Dermis blood vessel endothelial cell (primary cell): Measurements from ENCODE around the gene ZNF350. TPM values are rescaled to one million over a fixed set of nuclear protein-coding genes. Genes with fewer than 3 reads are reported as not detected.
"Not testable (repeated sequence)": the region's sequence is repeated elsewhere in the genome, so short reads cannot be mapped to it uniquely, and the experiment has no call there.

Experiments
- DNase-seq: peaks from one replicate; pipeline ENCODE4 v3.0.0; 2010
- total RNA-seq: library from RNA; depleted of rRNA; stranded (reverse); fragments of >200 nt; gene quantifications from 2 replicates; pipeline ENCODE4 v1.2.3, GENCODE V29; 2014

The ZNF350 gene
- 11.2 and 14.8 TPM in 2 replicates for total RNA-seq

DNA sequence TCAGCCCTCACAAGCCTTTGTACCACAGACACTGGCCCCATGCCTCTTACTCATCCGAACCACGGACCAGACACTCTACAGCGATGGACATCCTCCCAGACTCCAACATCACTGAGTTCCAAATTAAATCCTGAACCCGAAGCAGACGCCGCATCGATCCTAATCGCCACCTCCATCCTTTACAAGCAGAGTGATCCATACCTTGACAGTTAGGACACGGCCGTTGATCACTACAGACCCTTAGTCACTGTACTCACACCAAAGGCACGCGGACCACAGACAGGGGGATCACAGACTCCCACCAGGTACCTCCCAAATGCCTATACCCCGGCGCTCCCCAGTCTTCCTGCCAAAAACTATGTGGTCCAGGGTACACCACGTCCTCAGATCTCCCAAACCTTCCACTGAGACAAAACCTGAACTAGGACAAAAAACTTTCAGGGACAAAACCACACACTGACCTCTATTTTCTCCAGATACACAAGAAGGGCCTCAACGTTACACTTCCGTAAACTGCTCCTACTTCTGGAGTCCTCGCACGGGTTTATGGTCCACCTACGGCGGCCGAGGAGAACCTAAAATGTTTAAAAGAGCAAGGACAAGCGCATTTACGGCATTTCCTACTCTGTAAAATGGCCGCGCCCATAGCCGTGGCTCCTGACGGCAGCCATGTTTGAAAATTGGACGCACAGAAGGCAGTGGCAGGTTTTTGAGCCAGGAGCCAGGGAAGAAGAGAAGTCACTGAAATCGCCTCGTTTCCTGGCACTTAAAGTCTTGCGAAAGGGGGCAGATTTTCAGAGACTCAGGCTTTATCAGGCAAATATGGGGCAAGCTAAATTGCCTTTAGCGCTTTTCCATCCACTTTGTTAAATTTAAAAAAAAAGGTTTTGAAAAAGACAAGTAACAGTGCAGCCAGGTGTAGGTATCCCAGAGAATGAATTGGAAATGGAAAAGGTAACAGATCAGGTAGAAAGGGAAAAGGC, at the start of gene ZNF350:
ZNF350 (minus strand) TSS at position 532 of the 983 bp plus-strand sequence. CDS start 12,480 bp downstream, outside the sequence.
- DNase-seq: peak; percentile 98

DNA sequence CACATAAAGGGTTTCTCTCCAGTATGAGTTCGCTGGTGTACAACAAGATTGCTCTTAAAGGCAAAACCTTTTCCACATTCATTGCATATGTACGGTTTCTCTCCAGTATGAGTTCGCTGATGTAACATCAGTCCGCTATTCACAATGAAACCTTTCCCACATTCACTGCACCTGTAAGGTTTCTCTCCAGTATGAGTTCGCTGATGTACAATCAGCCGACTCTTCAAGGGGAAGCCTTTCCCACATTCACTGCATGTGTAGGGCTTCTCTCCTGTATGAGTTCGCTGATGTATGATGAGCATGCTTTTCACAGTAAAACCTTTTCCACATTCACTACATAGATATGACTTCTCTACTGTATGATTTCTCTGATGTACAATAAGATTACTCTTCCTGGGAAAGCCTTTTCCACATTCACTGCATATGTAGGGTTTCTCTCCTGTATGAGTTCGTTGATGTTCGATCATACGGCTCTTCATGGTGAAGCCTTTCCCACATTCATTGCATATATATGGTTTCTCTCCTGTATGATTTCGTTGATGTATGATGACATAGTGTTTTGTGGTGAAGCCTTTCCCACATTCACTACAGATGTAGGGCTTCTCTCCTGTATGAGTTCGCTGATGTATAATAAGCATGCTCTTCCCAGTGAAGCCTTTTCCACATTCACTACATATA, 47.5 kb upstream of the ZNF350 start:
- DNase-seq: no peak

DNA sequence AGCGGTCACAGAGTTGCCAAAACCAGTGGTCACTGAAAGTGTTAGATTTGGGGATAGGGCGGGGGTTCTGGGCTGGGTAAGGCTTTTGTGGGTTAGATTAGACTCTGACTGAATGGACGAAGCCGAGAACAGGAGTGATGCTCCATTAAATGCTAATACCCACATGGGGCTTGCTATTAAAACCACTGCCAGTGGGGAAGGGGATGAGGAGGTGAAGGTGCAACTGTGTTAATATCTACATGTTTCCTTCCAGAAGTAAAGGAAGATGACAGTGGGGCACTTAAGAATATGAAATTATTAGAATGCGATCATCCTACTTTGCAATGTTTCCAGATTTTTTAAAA, 42.1 kb upstream of the ZNF350 start:
- no peak for DNase-seq

DNA sequence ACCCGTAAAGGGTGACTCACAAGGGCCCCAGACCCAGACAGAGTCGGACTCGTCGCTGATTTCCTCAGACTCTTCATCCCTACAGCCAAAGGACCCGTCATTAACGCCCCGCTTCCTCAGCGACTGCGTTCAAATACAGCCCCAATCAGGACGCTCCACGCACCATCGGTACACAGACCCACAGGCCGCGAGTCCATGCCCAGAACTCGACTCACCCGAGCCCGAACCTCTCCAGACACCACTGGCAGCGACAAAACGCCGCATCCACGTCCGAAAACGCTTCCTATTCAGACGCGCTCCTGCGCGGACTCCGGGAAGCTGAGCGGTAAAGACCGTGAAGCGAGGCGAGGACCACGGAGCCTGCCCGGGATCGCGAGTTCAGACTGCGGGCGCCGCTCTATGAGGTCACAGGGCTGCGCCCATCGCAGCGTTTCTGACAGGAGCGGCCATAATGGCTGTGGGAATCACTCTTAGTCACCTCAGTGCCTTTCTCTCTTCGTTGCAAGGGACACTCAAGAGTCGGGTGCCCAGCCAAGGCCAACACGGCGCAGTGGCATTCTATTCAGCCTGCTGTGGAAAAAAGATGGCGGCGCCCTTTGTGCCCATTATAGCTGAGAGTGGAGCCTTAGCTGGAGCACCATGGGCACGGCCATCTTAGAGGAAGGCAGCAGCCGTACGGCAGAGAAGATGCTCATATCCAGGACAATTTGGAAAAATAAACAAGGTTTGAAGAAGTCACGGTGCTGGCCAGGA, 41.6 kb upstream of the ZNF350 start, which contains the start of gene ZNF614:
ZNF614 (minus strand) TSS at position 353 of the 753 bp plus-strand sequence. CDS start 2,634 bp downstream, outside the sequence.
- peak; percentile 91 for DNase-seq

DNA sequence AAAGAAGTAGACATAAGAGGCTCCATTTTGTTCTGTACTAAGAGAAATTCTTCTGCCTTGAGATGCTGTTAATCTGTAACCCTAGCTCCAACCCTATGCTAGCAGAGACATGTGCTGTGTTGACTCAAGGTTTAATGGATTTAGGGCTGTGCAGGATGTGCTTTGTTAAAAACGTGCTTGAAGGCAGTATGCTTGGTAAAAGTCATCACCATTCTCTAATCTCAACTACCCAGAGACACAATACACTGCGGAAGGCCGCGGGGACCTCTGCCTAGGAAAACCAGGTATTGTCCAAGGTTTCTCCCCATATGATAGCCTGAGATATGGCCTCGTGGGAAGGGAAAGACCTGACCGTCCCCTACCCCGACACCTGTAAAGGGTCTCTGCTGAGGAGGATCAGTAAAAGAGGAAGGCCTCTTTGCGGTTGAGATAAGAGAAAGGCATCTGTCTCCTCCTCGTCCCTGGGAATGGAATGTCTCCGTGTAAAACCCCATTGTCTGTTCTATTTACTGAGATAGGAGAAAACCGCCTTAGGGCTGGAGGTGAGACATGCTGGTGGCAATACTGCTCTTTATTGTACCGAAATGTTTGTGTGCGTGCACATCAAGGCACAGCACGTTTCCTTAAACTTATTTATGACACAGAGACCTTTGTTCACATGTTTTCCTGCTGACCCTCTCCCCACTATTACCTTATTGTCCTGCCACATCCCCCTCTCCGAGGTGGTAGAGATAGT, 39.8 kb upstream of the ZNF350 start:
- DNase-seq: not testable (repeated sequence)

DNA sequence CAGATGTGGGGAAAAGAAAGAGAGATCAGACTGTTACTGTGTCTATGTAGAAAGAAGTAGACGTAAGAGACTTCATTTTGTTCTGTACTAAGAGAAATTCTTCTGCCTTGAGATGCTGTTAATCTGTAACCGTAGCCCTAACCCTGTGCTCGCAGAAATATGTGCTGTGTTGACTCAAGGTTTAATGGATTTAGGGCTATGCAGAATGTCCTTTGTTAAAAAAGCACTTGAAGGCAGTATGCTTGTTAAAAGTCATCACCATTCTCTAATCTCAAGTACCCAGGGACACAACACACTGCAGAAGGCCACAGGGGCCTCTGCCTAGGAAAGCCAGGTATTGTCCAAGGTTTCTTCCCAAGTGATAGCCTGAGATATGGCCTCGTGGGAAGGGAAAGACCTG, 37.8 kb upstream of the ZNF350 start:
- DNase-seq: not testable (repeated sequence)

DNA sequence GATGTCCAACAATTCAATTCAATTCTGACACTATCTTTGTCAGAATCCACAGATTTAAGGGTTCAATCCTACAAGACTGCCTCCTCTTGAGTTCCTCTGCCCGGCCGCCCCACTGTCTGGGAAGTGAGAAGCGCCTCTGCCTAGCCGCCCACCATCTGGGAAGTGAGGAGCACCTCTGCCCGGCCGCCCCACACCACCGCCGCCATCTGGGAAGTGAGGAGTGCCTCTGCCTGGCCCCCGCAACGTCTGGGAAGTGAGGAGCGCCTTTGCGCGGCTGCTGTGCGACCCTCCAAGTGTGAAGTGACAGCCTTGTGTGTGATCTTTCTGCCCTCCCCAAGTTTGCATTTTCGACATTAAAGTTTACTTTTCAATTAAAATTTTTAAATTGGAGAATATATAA, 35.6 kb upstream of the ZNF350 start:
- no peak for DNase-seq

DNA sequence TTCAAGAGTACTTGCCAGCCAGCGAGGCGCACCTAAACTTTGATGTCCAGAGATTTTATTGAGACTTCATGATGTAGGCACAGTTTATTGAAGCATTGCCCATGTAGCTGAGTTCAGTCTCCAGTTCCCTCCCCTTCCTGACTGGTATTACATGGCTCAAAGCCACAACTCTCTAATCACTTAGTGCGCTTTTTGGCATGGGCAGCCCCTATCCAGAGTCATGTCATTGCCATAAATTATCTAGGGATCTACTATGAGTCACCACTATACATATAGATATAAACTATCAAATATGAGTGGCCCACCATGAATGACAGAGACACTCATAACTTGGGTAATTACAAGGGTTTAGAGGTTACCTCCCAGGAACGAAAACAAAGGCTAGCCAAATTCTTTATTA, 33.9 kb upstream of the ZNF350 start:
- no peak for DNase-seq

DNA sequence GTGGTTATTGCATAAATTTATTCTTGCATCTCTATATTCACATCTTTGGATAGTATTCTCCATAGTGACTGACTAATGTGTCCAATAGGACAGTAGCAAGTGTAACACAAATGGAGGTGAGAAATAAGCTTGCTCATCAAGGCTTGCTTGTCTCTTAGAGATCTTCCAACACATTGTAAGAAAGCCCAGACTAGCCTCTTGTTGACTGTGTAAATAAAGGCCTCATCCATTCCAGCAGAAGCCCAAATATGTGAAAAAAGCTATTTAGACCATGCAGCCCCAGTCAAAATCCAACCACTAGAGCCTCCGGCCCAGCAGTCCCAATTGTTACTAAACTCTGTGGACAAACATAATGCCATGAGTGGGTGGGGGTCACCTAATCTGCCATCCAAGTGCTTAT, 24.0 kb upstream of the ZNF350 start:
- no peak for DNase-seq

DNA sequence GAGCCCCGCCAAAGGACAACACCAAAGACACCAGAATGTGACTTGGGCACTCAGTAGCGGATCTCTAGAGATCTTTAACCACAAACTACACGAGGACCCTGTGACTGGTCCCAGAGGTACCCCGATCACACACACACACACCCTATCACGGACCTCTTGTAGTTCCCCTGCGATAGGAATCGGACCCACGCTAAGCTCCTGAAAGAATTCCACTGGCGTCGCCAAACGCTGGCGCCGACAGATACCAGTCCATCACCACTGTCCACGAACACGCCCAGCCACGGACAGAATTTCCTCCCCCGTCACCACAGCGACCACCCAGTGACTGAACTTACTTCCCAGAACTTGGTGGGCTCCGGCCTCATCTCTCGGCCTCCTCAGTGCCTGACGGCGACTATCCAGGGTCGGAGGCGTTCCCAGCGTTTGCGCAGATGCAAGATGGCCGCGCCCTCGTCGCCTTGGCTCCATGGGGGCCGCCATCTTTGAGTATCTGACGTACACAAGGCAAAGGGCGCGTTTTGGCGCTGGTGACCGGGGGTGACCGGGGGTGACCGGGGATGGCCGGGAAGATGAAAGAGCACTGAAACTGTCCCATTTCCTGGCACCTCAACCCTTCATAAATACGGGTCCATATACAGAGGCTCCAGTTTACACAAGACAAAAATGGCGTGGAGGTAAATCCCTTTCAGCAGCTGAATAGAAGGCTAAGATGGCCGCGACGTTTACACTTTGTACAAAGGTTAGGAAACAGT, 21.3 kb upstream of the ZNF350 start, which contains the start of gene ZNF615:
ZNF615 (minus strand) TSS at position 406 of the 752 bp plus-strand sequence. CDS start 4,500 bp downstream, outside the sequence.
- DNase-seq: peak; percentile 93

DNA sequence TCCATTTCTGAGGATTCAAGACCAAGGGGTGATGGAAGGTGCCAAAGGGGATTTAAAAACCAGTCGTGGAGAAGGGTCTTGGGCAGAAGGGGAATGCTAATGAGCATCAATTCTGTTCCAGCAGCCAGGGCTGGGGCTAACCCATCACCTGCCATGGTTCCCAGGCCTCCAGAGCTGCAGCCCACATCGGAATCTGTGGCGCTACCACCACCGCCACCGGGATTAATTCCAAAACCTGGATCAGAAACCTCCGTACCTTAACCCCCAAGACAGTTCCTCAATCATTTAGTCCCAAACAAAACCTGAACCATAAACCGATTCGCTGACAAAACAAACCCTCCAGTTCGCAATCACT, 20.8 kb upstream of the ZNF350 start:
- DNase-seq: peak; percentile 18

DNA sequence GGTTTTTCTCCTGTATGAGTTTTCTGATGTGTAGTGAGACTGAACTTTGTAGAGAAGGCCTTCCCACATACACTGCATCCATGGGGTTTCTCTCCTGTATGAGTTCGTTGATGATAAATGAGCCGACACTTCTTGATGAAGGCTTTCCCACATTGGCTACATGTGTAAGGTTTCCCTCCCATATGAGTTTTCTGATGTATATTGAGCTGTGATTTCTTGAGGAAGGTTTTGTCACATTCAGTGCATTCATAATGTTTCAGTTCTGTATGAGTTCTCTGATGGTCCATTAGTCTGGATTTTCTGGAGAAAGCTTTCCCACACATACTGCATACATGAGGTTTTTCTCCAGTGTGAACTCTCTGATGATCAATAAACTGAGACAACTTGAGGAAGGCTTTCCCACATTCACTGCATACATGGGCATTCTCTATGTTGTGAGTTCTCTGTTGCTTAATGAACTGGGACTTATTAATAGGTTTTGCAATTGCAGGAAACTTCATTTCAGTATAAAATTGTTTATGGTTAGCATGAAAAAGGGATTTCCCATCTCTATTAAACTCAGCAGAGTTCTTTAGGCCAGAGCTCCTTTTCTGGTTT, 7.5 kb upstream of the ZNF350 start:
- DNase-seq: no peak

DNA sequence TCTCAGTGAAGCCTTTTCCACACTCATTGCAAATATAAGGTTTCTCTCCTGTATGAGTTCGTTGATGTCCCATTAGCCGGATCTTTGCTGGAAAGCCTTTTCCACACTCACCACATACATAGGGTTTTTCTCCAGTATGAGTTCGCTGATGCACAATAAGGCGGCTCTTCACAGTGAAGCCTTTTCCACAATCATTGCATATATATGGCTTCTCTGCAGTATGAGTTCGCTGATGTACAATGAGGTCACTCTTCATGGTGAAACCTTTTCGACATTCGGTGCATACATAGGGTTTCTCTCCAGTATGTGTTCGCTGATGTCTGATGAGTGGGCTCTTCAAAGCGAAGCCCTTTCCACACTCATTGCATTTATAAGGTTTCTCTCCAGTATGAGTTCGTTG, 6.8 kb upstream of the ZNF350 start:
- DNase-seq: no peak

DNA sequence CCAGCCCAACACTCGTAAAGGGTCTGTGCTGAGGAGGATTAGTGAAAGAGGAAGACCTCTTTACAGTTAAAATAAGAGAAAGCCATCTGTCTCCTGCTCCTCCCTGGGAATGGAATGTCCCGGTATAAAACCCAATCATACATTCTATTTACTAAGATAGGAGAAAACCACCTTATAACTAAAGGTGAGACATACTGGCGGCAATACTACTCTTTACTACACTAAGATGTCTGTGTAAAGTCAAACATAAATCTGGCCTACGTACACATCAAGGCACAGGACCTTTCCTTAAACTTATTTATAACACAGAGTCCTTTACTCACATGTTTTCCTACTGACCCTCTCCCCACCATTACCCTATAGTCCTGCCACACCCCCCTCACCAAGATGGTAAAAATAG, 3.3 kb downstream of the ZNF350 start:
- no peak for DNase-seq

DNA sequence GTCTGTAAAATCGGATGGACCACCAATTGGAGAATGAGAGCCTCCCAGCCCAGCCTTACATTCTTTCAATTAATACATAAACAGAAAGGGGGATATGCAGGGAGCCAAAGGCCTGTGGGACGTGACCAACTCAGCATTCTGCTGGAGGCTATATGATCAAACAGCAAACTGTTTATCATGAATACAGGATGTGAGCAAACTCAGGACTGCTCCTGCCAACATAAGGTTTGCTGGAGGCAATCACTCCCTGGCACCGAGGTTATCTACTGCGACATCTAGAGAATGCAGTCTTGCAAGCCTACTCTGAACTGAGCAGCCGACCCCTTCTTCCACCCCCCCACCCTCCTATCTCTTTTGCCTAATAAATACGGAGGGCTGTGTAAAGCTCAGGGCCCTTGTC, 5.7 kb downstream of the ZNF350 start:
- DNase-seq: not testable (repeated sequence)

DNA sequence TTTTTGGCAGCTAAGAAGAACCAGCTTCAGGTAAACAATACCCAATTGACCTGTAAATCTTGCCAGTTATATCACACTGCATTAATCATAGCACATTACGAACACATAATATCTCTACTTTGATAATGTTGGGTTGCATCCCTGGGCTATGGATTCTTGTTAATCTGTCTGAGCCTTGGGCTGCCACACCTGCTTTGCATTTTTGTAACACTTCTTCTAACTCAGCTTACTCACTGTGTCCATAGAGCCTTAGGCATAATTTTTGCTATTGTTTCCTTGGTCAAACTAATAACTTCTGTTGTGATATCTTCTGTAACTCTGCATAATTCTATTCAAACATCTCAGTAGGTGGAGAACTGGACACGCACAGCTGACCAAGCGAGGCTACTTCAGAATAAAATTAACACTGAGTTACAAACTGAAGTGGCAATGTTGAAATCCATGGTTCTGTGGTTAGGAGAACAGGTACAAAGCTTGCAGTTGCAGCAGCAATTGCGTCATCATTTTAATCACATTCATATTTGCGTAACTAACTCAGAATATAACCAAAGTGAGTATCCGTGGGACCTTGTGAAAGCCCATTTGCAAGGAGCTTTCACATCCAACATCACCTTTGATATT, 6.4 kb downstream of the ZNF350 start:
- DNase-seq: no peak

DNA sequence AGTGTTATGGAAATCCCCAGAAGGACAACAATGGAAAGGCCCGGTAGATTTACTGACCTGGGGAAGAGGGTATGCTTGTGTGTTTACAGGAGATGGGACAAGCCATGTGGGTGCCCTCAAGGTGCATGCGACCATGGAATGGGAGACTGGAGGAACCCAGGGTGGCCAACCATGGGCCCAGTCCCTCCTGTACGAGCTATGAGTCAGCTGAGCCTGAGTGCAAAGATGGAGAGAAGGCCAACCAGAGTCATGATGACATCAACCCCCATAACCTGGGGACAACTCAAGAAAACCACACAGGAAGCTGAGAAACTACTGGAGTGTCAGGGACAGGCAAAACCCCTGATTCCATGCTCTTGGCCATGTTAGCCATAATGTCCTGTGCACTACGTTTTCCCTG, 7.8 kb downstream of the ZNF350 start:
- DNase-seq: no peak

DNA sequence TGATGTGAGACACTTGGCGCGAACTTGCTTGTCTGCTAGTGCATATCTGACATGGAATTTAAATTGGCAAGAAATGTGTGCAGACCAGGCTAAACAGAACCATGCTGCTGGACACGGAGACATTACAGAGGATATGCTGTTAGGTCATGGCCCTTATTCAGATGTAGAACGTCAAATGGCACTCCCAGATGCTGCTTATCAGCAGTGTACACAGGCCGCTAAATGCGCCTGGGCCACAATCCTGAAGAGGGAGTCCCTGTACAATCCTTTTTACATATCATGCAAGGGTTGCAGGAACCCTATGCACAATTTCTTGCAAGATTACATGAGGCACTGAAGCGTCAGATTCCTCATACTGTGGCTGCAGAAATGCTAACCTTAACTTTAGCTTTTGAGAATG, 9.3 kb downstream of the ZNF350 start:
- DNase-seq: no peak

DNA sequence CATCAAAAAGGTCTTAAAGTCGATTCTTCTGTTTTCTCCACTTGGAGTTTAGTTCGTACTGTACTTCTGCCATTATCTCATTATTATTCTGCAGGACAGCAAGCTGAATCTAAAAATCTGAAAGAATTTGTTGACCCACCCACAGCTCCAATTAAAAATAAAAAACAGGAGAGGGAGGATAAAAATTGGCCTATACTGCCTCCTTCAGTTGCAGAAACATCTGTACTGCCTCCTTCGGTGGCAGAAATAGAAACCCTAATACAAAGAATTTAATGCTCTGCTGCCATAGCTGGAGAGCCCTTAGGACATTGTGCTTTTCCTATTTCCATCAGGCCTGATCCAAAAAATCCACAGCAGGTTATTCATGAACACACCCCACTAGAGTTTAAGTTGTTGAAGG, 9.8 kb downstream of the ZNF350 start:
- no peak for DNase-seq

DNA sequence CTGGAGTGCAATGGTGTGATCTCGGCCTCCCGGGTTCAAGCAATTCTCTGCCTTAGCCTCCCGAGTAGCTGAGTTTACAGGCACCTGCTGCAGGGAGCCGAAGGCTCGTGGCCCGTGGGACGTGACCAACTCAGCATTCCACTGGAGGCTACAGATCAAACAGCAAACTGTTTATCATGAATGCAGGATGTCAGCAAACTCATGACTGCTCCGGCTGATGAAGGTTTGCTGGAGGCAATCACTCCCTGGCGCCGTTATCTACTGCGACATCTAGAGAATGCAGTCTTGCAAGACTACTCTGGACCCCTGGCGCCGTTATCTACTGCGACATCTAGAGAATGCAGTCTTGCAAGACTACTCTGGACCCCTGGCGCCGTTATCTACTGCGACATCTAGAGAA, 10.9 kb downstream of the ZNF350 start:
- not testable (repeated sequence) for DNase-seq

DNA sequence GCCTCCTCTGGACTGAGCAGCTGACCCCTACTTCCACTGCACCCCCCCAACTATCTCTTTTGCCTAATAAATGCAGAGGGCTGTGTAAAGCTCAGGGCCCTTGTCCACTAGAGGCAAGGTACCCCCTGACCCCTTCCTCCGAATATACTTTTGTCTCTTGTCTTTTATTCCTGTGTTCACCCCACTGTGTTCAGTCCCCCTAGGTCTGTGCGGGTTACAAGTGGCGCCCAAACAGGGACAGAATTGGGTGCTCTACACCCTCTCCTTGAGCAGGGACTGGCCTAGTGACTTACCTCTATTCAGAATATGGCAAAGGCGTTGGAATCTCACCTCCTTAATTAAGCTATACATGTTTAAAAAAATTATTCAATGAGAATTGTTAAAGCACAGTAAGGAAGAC, 15.0 kb downstream of the ZNF350 start:
- peak; percentile 19 for DNase-seq
